ENCODE data around the gene MICOS13. TPM values are rescaled to one million over a fixed set of nuclear protein-coding genes. Genes with fewer than 3 reads are reported as not detected.

MICOS13 gene
- total and polyA plus RNA-seq, 5 donors from 2014 or later, result 21.2 to 110 (median 96.2) TPM

DNA sequence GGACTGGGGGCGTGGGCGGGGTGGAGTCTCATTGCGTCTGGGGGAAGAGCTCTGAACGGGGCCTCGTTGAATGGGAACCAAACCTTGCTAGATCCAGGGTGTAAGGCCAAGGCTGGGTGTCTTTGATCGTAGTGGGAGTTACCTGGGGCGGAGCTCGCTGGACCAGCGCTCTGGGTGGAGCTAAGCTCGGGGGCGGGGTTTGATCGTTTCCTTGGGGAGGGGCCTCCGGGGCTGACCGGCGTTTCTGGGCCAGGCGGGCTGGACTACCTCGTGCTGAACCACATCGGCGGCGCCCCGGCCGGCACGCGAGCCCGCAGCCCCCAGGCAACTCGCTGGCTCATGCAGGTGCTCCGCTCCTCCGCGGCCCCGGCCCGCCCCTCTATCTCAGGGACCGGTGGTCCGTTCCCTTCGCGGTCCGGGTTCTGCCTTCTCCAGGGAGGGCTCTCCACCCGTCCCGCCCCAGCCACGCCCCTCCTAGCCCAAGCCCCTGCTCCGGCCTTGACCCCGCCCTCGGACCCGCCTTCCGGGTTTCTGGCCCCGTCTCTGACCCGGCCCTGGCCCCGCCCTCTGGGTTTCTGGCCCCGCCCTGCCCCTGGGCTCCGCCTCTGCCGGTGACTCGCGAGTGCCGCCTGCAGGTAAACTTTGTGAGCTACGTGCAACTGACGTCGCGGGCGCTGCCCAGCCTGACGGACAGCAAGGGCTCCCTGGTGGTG is 6.5 kb upstream of the MICOS13 start:
- peaks cover 0 to 2% (median 0%) of the 10 kb centered on the region in 7 donors for H3K9me3 Mint-ChIP-seq
- H3K27ac ChIP-seq (ENCODE audit: insufficient read depth, low read length, poor library complexity, severe bottlenecking), result peak overlapping the region; percentile 81
- DNase-seq (peak; percentile 83 to 92 (median 92)), ATAC-seq (ENCODE audit: low read depth in 2 of 2) (peak; percentile 57 to 62)
- H3K4me3 Mint-ChIP-seq, result peak overlapping the region; percentile 81 to 90 (median 88)
- H3K4me3 ChIP-seq (ENCODE audit: low read depth, low read length), result no peak overlapping the region
- H3K36me3 Mint-ChIP-seq, result no peaks in the 10 kb centered on the region
- H3K27me3 Mint-ChIP-seq, result peaks cover 14% of the 10 kb centered on the region
- H3K27me3 ChIP-seq (ENCODE audit: control insufficient read depth, insufficient read depth, low read length), result no peaks in the 10 kb centered on the region
- peaks cover 0 to 52% (median 15%) of the 10 kb centered on the region in 4 donors for H3K4me1 Mint-ChIP-seq
- H3K36me3 ChIP-seq (ENCODE audit: control insufficient read depth, insufficient read depth, low read length), result peaks cover under 1% of the 10 kb centered on the region
- no peaks in the 10 kb centered on the region for H3K9me3 ChIP-seq (ENCODE audit: control insufficient read depth in 2 of 2, low read length in 2 of 2)
- peaks cover 34% of the 10 kb centered on the region for H3K4me1 ChIP-seq (ENCODE audit: control insufficient read depth, insufficient read depth, low read length, poor library complexity, severe bottlenecking)
- peak overlapping the region; percentile 65 to 90 (median 85) for H3K27ac Mint-ChIP-seq

DNA sequence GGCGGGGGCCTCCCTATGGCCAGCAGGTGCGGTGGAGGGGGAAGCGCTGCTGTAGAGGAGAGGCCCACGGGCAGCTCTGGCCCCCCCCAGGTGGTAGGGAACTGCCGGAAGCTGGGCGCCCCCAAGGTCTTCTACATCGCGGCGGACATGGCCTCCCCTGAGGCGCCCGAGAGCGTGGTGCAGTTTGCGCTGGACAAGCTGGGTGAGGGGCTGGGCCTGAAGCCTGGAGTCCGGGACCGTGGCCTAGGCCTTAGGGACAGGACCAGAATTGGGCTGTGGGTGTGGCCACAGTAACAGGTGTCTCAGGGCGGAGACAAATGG is 6.0 kb upstream of the MICOS13 start:
- Mint-ChIP-seq H3K27ac (peak overlapping the region; percentile 65 to 90 (median 85)), H3K27me3 (peaks cover 14% of the 10 kb centered on the region), H3K36me3 (no peaks in the 10 kb centered on the region), H3K4me1 (peaks cover 0 to 53% (median 18%) of the 10 kb centered on the region in 4 donors), H3K4me3 (peak overlapping the region; percentile 81 to 90 (median 88)), H3K9me3 (peaks cover 0 to 4% (median 0%) of the 10 kb centered on the region in 7 donors)
- Histone ChIP-seq H3K27me3 (ENCODE audit: control insufficient read depth, insufficient read depth, low read length) (no peaks in the 10 kb centered on the region), H3K27ac (ENCODE audit: insufficient read depth, low read length, poor library complexity, severe bottlenecking) (peak overlapping the region; percentile 81), H3K9me3 (ENCODE audit: control insufficient read depth in 2 of 2, low read length in 2 of 2) (no peaks in the 10 kb centered on the region), H3K36me3 (ENCODE audit: control insufficient read depth, insufficient read depth, low read length) (no peaks in the 10 kb centered on the region), H3K4me1 (ENCODE audit: control insufficient read depth, insufficient read depth, low read length, poor library complexity, severe bottlenecking) (peaks cover 29% of the 10 kb centered on the region), H3K4me3 (ENCODE audit: low read depth, low read length) (no peak overlapping the region)
- ATAC-seq (ENCODE audit: low read depth in 2 of 2) (no peak), DNase-seq (no peak)

DNA sequence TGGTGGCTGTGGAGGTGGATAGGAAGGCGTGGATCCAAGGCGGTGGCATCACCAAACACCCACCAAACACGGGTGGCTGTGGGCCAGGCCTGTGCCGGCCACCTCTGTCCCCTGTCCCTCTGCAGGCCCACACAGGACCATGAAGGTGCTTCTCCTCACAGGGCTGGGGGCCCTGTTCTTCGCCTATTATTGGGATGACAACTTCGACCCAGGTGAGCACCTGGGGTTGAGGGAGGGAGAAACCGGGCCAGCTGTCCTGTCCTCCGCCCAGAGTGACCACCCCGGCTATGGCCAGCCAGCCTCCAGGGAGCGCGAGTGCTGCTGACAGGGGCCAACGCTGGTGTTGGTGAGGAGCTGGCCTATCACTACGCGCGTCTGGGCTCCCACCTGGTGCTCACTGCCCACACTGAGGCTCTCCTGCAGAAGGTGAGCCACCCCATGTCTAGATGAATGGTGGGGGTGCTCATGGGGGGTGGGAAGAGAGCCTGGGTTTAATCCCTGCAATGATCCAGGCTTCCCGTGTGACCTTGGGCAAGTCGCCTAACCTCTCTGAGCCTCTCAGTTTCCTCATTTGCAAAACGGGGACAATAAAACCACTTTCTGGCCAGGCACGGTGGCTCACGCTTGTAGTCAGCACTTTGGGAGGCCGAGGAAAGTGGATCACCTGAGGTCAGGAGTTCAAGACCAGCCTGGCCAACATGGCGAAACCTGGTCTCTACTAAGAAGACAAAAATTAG is 4.5 kb upstream of the MICOS13 start:
- H3K4me1 ChIP-seq (ENCODE audit: control insufficient read depth, insufficient read depth, low read length, poor library complexity, severe bottlenecking), result peaks cover 28% of the 10 kb centered on the region
- H3K36me3 Mint-ChIP-seq, result no peaks in the 10 kb centered on the region
- no peak overlapping the region for H3K4me3 ChIP-seq (ENCODE audit: low read depth, low read length)
- DNase-seq (no peak), ATAC-seq (ENCODE audit: low read depth in 2 of 2) (no peak)
- H3K27me3 Mint-ChIP-seq, result peaks cover 10% of the 10 kb centered on the region
- H3K27ac ChIP-seq (ENCODE audit: insufficient read depth, low read length, poor library complexity, severe bottlenecking), result no peak overlapping the region
- no peak overlapping the region for H3K27ac Mint-ChIP-seq
- no peaks in the 10 kb centered on the region for H3K27me3 ChIP-seq (ENCODE audit: control insufficient read depth, insufficient read depth, low read length)
- peak overlapping the region in 2 of 4 donors; percentile 28 to 63 for H3K4me3 Mint-ChIP-seq
- H3K9me3 Mint-ChIP-seq, result peaks cover 0 to 4% (median 0%) of the 10 kb centered on the region in 7 donors
- H3K36me3 ChIP-seq (ENCODE audit: control insufficient read depth, insufficient read depth, low read length), result no peaks in the 10 kb centered on the region
- H3K9me3 ChIP-seq (ENCODE audit: control insufficient read depth in 2 of 2, low read length in 2 of 2), result no peaks in the 10 kb centered on the region
- peaks cover 0 to 46% (median 16%) of the 10 kb centered on the region in 4 donors for H3K4me1 Mint-ChIP-seq

DNA sequence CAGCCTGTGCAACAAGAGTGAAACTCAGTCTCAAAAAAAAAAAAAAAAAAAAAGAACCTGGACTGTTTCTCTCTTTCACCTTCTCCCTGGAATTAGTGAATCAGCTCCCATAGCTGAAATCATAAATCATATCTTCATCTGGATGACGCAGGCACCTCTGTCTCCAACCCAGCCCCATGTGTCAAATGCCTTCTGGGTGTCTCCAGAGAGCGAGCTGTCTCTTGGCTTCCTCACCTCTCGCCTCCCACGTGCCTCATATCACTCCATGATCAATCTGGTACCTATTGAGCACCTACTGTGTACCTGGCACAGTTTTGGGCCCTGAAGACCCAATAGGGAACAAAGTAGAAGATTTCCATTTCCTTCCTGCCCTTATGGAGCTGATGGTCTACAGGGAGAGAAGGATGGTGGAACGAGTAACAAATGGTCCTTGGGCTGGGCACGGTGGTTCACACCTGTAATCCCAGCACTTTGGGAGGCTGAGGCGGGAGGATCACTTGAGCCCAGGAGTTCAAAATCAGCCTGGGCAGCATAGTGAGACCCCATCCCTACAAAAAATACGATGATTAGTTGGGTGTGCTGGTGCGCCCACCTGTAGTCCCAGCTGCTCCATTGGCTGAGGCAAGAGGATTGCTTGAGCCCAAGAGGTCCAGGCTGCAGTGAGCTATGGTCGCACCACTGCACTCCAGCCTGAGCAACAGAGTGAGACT is 3.0 kb upstream of the MICOS13 start:
- no peaks in the 10 kb centered on the region for H3K9me3 ChIP-seq (ENCODE audit: control insufficient read depth in 2 of 2, low read length in 2 of 2)
- H3K36me3 ChIP-seq (ENCODE audit: control insufficient read depth, insufficient read depth, low read length), result no peaks in the 10 kb centered on the region
- H3K27me3 ChIP-seq (ENCODE audit: control insufficient read depth, insufficient read depth, low read length), result no peaks in the 10 kb centered on the region
- Mint-ChIP-seq H3K4me3 (peak overlapping the region in 3 of 4 donors; percentile 22 to 79 (median 77)), H3K9me3 (peaks cover 0 to 4% (median 0%) of the 10 kb centered on the region in 7 donors), H3K4me1 (peaks cover 0 to 49% (median 20%) of the 10 kb centered on the region in 4 donors), H3K36me3 (no peaks in the 10 kb centered on the region), H3K27me3 (peaks cover 8% of the 10 kb centered on the region), H3K27ac (peak overlapping the region in 1 of 3 donors; percentile 51)
- no peak overlapping the region for H3K4me3 ChIP-seq (ENCODE audit: low read depth, low read length)
- peaks cover 35% of the 10 kb centered on the region for H3K4me1 ChIP-seq (ENCODE audit: control insufficient read depth, insufficient read depth, low read length, poor library complexity, severe bottlenecking)
- no peak for DNase-seq
- no peak for ATAC-seq (ENCODE audit: low read depth in 2 of 2)
- no peak overlapping the region for H3K27ac ChIP-seq (ENCODE audit: insufficient read depth, low read length, poor library complexity, severe bottlenecking)

DNA sequence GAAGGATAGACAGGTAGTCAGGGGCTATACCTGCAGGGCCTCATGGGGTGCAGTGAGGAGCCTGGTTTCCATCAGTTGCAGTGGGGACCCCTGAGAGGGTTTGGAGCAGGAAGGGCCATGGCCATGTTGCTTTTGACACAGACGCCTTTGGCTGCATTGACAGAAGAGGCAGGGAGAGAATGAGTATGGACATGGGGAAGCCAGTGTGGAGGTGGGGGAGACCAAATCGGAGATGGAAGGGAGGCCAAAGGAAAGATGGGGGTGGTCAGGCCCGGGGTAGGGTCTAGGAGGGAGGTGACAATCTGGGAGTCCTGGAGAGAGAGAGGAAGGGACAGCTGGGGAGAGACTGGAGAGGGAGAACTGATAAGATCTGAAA is 1.8 kb upstream of the MICOS13 start:
- Mint-ChIP-seq H3K4me1 (peaks cover 0 to 44% (median 18%) of the 10 kb centered on the region in 4 donors), H3K9me3 (peaks cover 0 to 4% (median 0%) of the 10 kb centered on the region in 7 donors), H3K27ac (peak overlapping the region in 1 of 3 donors; percentile 71), H3K27me3 (peaks cover 8% of the 10 kb centered on the region), H3K36me3 (no peaks in the 10 kb centered on the region), H3K4me3 (peak overlapping the region; percentile 29 to 86 (median 78))
- DNase-seq (no peak), ATAC-seq (ENCODE audit: low read depth in 2 of 2) (no peak)
- H3K27ac ChIP-seq (ENCODE audit: insufficient read depth, low read length, poor library complexity, severe bottlenecking), result no peak overlapping the region
- no peaks in the 10 kb centered on the region for H3K36me3 ChIP-seq (ENCODE audit: control insufficient read depth, insufficient read depth, low read length)
- H3K4me3 ChIP-seq (ENCODE audit: low read depth, low read length), result no peak overlapping the region
- H3K4me1 ChIP-seq (ENCODE audit: control insufficient read depth, insufficient read depth, low read length, poor library complexity, severe bottlenecking), result peaks cover 28% of the 10 kb centered on the region
- H3K9me3 ChIP-seq (ENCODE audit: control insufficient read depth in 2 of 2, low read length in 2 of 2), result no peaks in the 10 kb centered on the region
- H3K27me3 ChIP-seq (ENCODE audit: control insufficient read depth, insufficient read depth, low read length), result no peaks in the 10 kb centered on the region

DNA sequence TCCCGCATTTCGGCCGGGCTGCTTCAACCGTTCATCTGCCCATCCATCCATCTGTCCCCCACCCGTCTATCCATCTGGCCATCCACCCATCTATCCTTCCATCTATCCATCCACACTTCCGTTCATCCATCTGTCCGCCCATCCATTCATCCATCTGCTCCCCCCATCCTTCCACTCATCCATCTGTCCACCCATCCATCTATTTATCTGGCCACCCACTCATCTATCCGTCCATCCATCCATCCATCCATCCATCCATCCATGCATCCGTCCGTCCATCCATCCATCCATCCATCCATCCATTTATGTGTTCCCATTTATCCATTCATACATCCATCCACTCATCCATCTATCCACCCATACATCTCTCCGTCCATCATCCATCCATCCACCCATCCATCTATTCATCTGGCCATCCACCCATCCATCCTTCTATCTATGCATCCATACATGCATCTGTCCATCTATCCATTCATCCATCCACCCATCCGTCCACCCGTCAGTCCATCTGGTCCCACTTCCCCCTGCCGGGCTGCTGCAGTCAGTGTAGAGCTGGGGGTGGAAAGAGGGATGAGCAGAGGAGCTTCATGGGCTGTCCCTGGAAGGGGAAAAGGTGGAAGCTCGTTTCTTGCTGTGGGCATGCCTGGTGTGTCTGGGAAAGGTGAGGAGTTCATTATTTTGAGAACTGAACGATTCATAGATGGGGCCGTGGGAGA is 1.2 kb upstream of the MICOS13 start:
- no peak overlapping the region for H3K27ac ChIP-seq (ENCODE audit: insufficient read depth, low read length, poor library complexity, severe bottlenecking)
- Mint-ChIP-seq H3K27ac (peak overlapping the region; percentile 71 to 86 (median 82)), H3K27me3 (peaks cover 8% of the 10 kb centered on the region), H3K4me1 (peaks cover 0 to 43% (median 18%) of the 10 kb centered on the region in 4 donors), H3K9me3 (peaks cover 0 to 4% (median 0%) of the 10 kb centered on the region in 7 donors), H3K36me3 (no peaks in the 10 kb centered on the region), H3K4me3 (peak overlapping the region; percentile 29 to 86 (median 78))
- ATAC-seq (ENCODE audit: low read depth in 2 of 2) (no peak), DNase-seq (no peak)
- no peaks in the 10 kb centered on the region for H3K36me3 ChIP-seq (ENCODE audit: control insufficient read depth, insufficient read depth, low read length)
- H3K9me3 ChIP-seq (ENCODE audit: control insufficient read depth in 2 of 2, low read length in 2 of 2), result no peaks in the 10 kb centered on the region
- peaks cover 23% of the 10 kb centered on the region for H3K4me1 ChIP-seq (ENCODE audit: control insufficient read depth, insufficient read depth, low read length, poor library complexity, severe bottlenecking)
- H3K27me3 ChIP-seq (ENCODE audit: control insufficient read depth, insufficient read depth, low read length), result no peaks in the 10 kb centered on the region
- H3K4me3 ChIP-seq (ENCODE audit: low read depth, low read length), result no peak overlapping the region

DNA sequence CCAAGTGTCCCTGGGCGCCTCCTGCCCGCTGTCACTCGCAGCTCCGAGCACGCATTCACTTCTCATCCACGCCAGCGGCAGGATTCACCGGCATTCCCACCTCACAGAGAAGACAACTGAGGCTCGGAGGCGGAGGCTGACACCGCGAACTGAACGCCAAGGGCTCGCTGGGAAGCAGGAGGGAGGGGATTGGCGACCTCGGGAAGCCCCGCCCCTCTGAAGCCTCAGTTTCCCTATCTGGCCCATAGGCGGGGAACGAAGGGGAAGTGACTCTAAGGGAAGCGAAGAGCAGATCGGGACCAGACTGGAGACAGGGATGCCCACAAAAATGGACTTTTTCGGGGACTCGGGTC is 256 bp downstream of the MICOS13 start:
- H3K27me3 Mint-ChIP-seq, result peaks cover 8% of the 10 kb centered on the region
- peak overlapping the region; percentile 80 for H3K4me3 ChIP-seq (ENCODE audit: low read depth, low read length)
- peak overlapping the region; percentile 92 to 94 (median 94) for H3K4me3 Mint-ChIP-seq
- peaks cover 0 to 35% (median 18%) of the 10 kb centered on the region in 4 donors for H3K4me1 Mint-ChIP-seq
- peaks cover 18% of the 10 kb centered on the region for H3K4me1 ChIP-seq (ENCODE audit: control insufficient read depth, insufficient read depth, low read length, poor library complexity, severe bottlenecking)
- no peak for DNase-seq
- H3K27ac ChIP-seq (ENCODE audit: insufficient read depth, low read length, poor library complexity, severe bottlenecking), result peak overlapping the region; percentile 97
- H3K27me3 ChIP-seq (ENCODE audit: control insufficient read depth, insufficient read depth, low read length), result no peaks in the 10 kb centered on the region
- H3K36me3 ChIP-seq (ENCODE audit: control insufficient read depth, insufficient read depth, low read length), result no peaks in the 10 kb centered on the region
- no peaks in the 10 kb centered on the region for H3K36me3 Mint-ChIP-seq
- no peaks in the 10 kb centered on the region for H3K9me3 ChIP-seq (ENCODE audit: control insufficient read depth in 2 of 2, low read length in 2 of 2)
- ATAC-seq (ENCODE audit: low read depth in 2 of 2), result no peak
- H3K27ac Mint-ChIP-seq, result peak overlapping the region; percentile 92 to 100 (median 99)
- H3K9me3 Mint-ChIP-seq, result peaks cover 0 to 3% (median 0%) of the 10 kb centered on the region in 7 donors
